Peyer's patch (tissue), 4 donors: ENCODE data around the gene MAP3K8. TPM values are rescaled to one million over a fixed set of nuclear protein-coding genes. Genes with fewer than 3 reads are reported as not detected.

Source experiments
- DNase-seq, 3 donors: peaks; one replicate each; pipeline ENCODE4 v3.0.0-alpha.2; 2017 to 2019
- H3K27ac ChIP-seq, 4 donors: fragments of 200-600 bp; sonication (generic); one replicate each; pipeline ENCODE4 v1.5.1; 2016 to 2019
- H3K27me3 ChIP-seq, 2 donors: fragments of 200-600 bp; sonication (generic); one replicate each; pipeline ENCODE4 v1.5.1; 2019
- H3K36me3 ChIP-seq, 3 donors: fragments of 200-600 bp; sonication (generic); one replicate each; pipeline ENCODE4 v1.5.1; 2016 to 2019
- H3K4me1 ChIP-seq, 4 donors: fragments of 200-600 bp; sonication (generic); one replicate each; pipeline ENCODE4 v1.5.1; 2016 to 2019
- H3K4me3 ChIP-seq, 4 donors: fragments of 200-600 bp; sonication (generic); 1 replicate in 3 of 4; 2 replicates in 1 of 4; pipeline ENCODE4 v1.5.1; 2016 to 2019; ENCODE audit warnings: mild to moderate bottlenecking in 1 of 4
- H3K9me3 ChIP-seq, 4 donors: fragments of 200-600 bp; sonication (generic); one replicate each; pipeline ENCODE4 v1.5.1; 2016 to 2019; ENCODE audit warnings: mild to moderate bottlenecking in 1 of 4
- POLR2A ChIP-seq, 2 donors: fragments of 450-650 bp; IDR thresholded peaks; one replicate each; pipeline ENCODE4 v1.5.1; 2017; ENCODE audit warnings: antibody characterized with exemption in 2 of 2, mild to moderate bottlenecking in 2 of 2, moderate library complexity in 2 of 2
- total RNA-seq, 4 donors: library from RNA; depleted of rRNA; stranded (reverse); fragments of >200 nt; gene quantifications; one replicate each; pipeline ENCODE4 v1.1.0, GENCODE V29; 2016
- TF ChIP-seq, protein P1 (sequence below), 6 experiments: fragments of 450-650 bp in 4 of 6; fragments of 200-600 bp in 2 of 6; sonication (generic) in 1 of 6; IDR thresholded peaks; one replicate each; pipeline ENCODE4 v1.5.1; 2017 to 2019; ENCODE audit warnings: antibody characterized with exemption in 6 of 6, mild to moderate bottlenecking in 3 of 6, moderate library complexity in 1 of 6

MAP3K8 gene
- total RNA-seq, 4 donors from 2014 or later = 3.5 to 19.0 (median 11.5) TPM

- H3K4me1 ChIP-seq = peaks cover 0 to 19% (median 0%) of the 10 kb centered on the region in 4 donors
- peak overlapping the region in 1 of 4 donors; percentile 49 for H3K27ac ChIP-seq
- H3K9me3 ChIP-seq = no peaks in the 10 kb centered on the region
- H3K27me3 ChIP-seq = no peaks in the 10 kb centered on the region
- TF ChIP-seq, protein P1, sequence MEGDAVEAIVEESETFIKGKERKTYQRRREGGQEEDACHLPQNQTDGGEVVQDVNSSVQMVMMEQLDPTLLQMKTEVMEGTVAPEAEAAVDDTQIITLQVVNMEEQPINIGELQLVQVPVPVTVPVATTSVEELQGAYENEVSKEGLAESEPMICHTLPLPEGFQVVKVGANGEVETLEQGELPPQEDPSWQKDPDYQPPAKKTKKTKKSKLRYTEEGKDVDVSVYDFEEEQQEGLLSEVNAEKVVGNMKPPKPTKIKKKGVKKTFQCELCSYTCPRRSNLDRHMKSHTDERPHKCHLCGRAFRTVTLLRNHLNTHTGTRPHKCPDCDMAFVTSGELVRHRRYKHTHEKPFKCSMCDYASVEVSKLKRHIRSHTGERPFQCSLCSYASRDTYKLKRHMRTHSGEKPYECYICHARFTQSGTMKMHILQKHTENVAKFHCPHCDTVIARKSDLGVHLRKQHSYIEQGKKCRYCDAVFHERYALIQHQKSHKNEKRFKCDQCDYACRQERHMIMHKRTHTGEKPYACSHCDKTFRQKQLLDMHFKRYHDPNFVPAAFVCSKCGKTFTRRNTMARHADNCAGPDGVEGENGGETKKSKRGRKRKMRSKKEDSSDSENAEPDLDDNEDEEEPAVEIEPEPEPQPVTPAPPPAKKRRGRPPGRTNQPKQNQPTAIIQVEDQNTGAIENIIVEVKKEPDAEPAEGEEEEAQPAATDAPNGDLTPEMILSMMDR (IDR thresholded peaks at IDR 0.05) = no peak
- no peak for TF ChIP-seq POLR2A (IDR thresholded peaks at IDR 0.05)
- DNase-seq = no peak
- H3K4me3 ChIP-seq = no peak overlapping the region
- H3K36me3 ChIP-seq = peaks cover 0 to 43% (median 0%) of the 10 kb centered on the region in 3 donors
Observed at GRCh38 chr10:30445711-30446110, 11.7 kb downstream of the MAP3K8 start.

DNA sequence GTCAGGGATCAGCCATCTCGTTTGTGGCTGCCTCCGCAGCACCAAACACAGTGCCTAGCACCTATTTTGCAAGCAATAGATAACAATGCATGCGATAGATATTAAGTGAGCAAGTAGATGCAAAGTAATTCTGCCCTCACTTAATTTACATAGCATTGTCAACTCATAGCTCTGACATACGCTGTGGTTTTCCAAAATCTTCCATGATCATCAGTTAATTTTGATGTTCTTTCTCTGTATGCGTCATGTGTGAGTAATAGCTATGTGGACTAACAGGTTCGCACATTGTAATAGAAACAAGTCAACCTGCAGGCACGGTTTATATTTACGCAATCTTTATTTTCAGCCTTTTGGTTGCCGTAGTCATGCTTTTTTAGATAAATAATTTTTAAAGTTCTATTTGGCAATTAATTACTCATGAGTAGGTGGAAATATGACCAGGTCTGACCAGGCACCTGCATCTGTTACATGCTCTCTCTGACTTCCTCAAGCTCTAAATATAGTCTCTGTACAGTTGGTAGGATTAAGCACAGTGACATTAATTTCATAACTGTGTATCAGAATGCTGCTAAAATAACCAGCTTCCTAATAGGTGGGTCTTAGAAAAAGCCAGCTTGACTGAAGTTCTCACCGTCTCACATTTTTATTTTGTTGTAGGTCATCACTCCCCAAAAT lies 13.3 kb downstream of the MAP3K8 start:
- H3K9me3 ChIP-seq = no peaks in the 10 kb centered on the region
- no peak overlapping the region for H3K4me3 ChIP-seq
- TF ChIP-seq, protein P1 (IDR thresholded peaks at IDR 0.05) = no peak
- no peak for TF ChIP-seq POLR2A (IDR thresholded peaks at IDR 0.05)
- peaks cover 0 to 48% (median 0%) of the 10 kb centered on the region in 3 donors for H3K36me3 ChIP-seq
- no peak overlapping the region for H3K27ac ChIP-seq
- DNase-seq = no peak
- peaks cover 0 to 11% (median 0%) of the 10 kb centered on the region in 4 donors for H3K4me1 ChIP-seq
- H3K27me3 ChIP-seq = no peaks in the 10 kb centered on the region

GRCh38 chr10:30448092-30448491 lies 14.1 kb downstream of the MAP3K8 start:
- H3K36me3 ChIP-seq = peaks cover 0 to 52% (median 0%) of the 10 kb centered on the region in 3 donors
- H3K4me1 ChIP-seq = peaks cover 0 to 11% (median 0%) of the 10 kb centered on the region in 4 donors
- H3K9me3 ChIP-seq = no peaks in the 10 kb centered on the region
- H3K4me3 ChIP-seq = no peak overlapping the region
- no peak overlapping the region for H3K27ac ChIP-seq
- DNase-seq = no peak
- H3K27me3 ChIP-seq = no peaks in the 10 kb centered on the region
- no peak for TF ChIP-seq POLR2A (IDR thresholded peaks at IDR 0.05)
- TF ChIP-seq, protein P1 (IDR thresholded peaks at IDR 0.05) = no peak

- peaks cover 0 to 48% (median 0%) of the 10 kb centered on the region in 3 donors for H3K36me3 ChIP-seq
- H3K4me1 ChIP-seq = peaks cover 0 to 10% (median 9%) of the 10 kb centered on the region in 4 donors
- H3K27me3 ChIP-seq = no peaks in the 10 kb centered on the region
- no peaks in the 10 kb centered on the region for H3K9me3 ChIP-seq
- no peak for TF ChIP-seq POLR2A (IDR thresholded peaks at IDR 0.05)
- TF ChIP-seq, protein P1 (IDR thresholded peaks at IDR 0.05) = no peak
- peak overlapping the region; percentile 30 to 74 (median 60) for H3K27ac ChIP-seq
- no peak for DNase-seq
- no peak overlapping the region for H3K4me3 ChIP-seq
Observed at GRCh38 chr10:30453764-30454527, 20.0 kb downstream of the MAP3K8 start.

DNA sequence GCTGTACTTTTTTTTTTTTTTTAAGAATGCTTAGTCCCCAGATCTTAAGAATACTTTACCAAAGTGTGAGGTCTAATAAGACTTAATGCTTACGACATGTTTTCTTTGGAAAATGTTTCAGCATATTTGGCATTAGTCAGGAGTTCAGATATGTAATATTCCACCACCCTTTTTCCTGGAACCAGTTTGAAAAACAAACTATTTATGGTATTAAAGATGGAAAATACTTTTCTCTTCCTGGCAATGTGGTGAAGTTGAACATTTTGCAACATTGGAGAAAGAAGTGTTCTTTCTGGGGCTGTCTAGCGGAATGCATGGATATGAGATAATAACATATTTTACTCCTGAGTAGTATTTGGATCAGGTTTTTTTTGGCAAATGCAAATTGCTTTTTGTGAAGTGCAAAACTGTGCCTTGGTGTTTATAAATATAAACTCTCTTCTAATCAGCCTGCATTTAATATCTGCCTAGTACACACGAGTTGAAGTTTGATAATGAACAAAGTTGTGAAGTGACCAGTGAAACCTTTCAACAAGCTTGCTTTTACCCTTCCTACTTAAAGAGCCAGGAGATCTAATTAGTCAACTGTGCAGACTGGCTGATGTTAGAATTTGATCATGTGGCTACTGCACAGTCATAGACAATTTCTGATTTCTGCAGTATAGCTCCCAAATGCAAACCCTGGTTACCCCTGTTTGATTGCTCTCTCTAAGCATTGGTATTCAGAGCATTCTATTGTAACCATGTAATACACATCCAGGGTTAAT lies 20.9 kb downstream of the MAP3K8 start:
- Histone ChIP-seq H3K4me3 (no peak overlapping the region), H3K36me3 (peaks cover 0 to 54% (median 0%) of the 10 kb centered on the region in 3 donors), H3K9me3 (no peaks in the 10 kb centered on the region), H3K4me1 (peaks cover 0 to 15% (median 9%) of the 10 kb centered on the region in 4 donors), H3K27me3 (no peaks in the 10 kb centered on the region), H3K27ac (peak overlapping the region; percentile 46 to 80 (median 72))
- no peak for DNase-seq
- TF ChIP-seq POLR2A (IDR thresholded peaks at IDR 0.05) = no peak
- TF ChIP-seq, protein P1 (IDR thresholded peaks at IDR 0.05) = no peak
